Measurements from ENCODE around the gene RELT.
A peak's percentile ranks its signal among the peaks of the same experiment; 100 is the strongest.

RELT gene

DNA sequence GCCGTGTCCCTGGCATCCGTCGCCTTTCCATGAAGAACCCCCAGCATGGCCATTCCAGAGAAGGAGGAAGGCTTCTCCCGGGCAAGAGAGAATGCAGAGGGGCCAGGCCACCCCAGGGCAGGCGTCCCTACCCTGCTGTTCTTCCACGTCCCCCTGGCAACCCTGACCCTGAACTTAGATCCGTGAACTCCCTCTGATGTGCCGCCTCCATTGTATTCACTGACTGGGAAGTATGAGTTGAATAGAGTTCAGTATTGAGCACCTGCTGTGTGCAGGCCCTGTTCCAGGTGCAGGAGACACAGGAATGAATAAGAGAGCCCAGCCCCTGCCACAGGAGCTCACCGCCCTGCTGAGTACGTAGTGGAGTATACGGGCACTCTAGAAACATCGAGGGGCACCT lies 29.1 kb upstream of the RELT start:
- DNase-seq (ENCODE audit: low read depth in 2 of 2): no peak

DNA sequence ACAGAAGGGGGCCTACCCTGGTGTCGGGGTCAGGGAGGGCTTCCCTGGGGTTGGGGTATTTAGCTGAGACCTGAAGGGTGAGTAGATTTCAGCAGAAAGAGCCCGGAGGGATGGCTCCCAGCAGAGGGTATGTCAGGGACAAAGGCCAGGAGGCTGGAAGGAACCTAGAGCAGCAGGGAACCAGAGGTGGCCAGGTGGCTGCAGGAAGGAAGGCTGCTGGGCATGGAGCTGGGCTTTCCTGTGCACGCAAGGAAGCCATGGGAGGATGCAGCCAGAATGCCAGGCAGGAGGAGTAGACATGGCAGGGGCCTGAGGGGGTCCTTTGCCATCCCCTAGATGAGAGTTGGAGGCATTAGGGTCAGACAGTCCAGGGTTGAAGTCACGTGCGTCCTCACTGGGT lies 27.4 kb upstream of the RELT start:
- no peak for DNase-seq (ENCODE audit: low read depth in 2 of 2)

DNA sequence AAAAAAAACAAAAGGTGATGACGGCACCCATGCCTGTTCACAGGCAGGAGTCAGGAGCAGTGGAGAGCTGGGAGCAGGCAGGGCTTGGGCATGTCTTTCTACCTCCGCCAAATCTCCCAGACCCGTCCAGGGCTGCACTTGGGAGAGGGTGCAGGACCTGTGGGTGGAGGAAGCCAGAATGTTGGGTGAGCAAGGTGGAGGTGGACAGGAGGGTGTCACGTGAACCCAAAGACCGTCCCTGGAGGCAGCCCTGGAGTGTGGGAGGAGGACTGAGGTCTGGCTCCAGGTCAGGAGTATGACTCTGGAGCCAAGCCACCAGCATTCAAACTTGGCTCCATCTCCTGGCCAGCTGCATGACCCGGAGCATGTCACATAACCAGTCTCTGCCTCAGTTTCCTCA lies 26.6 kb upstream of the RELT start:
- DNase-seq (ENCODE audit: low read depth in 2 of 2): no peak

DNA sequence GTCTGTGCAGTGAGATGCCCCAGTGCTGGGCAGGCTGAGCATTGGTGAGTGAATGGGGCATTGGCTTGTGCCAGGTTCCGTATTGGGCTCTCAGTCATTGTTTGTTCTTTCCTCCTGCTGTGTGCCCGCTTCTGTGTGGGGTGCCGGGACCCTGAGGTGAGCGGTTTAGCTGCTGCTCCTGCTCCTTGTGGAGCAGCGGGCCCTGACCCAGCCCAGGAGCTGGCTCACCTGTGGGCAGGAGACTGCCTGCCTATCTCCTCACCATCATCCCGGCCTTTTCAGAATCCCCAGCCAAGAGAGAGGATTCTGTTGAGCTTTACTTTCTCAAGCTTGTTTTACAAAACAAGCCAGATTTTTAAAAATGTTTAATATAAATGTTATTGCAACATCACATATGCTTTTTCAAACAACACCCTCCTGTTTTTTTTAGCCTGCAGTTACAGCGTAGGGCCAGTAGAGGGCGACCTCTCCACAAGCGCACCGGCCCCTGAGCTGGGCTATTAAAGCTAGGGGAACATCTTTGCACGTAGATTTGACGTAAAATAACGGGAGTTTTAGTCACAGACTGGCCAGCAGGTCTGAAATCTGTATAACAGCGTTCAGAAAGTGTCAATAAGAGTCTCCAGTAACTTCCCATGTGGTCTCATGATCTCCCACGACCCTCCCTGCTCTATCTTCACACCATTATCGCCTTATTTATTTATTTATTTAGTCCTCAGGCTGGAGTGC lies 25.1 kb upstream of the RELT start:
- DNase-seq (ENCODE audit: low read depth in 2 of 2): peak; percentile 17 to 31

DNA sequence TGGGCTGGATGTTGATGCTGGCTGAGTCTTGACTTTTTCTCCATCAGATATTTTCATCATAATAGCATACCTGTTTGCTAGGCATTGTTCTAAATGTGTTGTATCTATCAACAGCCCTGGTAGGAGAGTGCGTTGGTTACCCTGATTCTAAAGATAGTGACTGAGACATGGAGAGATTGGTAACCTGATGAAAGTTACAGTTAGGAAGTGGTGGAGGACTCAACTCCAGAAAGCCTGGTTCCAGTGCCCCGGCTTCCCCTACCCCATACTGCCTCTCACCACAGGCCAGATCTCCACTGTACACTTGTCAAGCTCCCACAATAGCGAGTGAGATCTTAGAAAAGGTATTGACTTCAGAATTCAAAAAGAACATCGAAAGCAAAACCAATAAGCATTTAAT lies 22.8 kb upstream of the RELT start:
- no peak for DNase-seq (ENCODE audit: low read depth in 2 of 2)

DNA sequence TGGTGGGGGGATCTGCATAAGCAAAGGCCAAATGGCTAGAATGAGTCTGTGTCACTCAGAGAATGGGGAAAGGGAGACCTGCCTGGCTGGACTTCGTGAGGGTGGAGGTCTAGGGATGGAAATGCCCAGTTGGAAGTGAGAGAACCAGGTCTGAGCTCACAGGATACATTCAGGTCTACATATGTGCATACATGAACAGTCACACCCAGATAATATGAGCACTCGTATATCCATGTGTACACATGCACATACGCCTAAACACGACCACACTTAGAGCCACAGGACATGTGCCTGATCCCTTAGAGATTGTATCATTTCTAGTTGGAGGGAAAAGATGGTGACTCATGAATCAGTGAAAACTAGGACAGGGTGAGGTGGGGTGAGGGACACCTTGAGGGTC lies 21.1 kb upstream of the RELT start:
- DNase-seq (ENCODE audit: low read depth in 2 of 2): no peak

DNA sequence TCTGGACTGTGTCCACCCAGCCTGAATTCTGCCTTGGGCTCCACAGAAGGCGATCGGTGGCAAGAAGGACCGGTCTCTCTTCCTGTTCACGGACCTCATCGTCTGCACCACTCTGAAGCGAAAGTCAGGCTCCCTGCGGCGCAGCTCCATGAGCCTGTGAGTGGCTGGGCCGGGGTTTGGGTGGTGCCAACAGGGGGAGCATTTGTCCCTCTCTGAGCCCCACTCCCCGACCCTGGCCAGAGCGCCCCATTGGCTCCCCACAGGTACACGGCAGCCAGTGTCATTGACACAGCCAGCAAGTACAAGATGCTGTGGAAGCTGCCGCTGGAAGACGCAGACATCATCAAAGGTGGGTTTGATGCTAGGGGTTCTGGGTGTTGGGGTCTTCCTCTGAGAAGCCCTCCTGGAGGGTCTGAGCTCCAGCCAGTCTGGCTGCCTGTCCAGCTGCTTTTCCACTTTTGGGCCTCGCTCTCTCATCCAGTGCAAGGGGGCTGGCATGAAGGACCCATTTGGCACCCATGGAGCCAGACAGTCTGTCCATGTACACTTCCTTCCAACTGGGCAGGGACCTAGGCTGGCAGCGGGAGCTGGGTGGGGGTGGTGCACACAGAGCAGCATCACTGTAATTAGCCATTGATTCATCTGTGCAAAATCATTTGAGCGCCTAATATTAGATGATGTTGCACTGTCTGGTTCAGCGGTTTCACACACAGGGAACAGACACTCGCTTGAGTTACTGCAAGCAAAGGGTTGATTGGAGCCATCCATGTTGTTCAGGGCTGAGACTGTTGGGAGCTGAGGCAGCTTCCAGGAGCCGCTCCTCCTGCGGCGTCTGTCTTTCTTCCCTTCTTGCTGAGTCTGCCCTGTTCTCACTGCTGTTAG lies 19.0 kb upstream of the RELT start:
- DNase-seq (ENCODE audit: low read depth in 2 of 2): no peak

DNA sequence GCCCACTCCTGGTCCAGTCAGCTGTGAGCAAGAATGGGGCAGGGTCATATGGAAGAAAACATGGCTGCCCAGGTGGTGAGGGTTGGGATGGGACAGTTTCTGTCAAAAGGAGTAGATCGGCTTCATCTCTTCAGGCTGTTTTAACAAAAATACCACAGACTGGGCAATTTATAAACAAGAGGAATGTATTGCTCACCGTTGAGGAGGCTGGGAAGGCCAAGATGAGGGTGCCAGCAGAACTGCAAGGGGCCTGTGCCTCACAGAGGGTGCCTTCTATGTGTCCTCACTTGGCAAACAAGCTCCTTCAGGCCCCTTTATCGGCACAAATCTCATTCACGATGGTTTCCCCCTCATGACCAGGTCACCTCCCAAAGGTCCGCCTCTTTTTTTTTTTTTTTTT lies 18.1 kb upstream of the RELT start:
- DNase-seq (ENCODE audit: low read depth in 2 of 2): no peak

DNA sequence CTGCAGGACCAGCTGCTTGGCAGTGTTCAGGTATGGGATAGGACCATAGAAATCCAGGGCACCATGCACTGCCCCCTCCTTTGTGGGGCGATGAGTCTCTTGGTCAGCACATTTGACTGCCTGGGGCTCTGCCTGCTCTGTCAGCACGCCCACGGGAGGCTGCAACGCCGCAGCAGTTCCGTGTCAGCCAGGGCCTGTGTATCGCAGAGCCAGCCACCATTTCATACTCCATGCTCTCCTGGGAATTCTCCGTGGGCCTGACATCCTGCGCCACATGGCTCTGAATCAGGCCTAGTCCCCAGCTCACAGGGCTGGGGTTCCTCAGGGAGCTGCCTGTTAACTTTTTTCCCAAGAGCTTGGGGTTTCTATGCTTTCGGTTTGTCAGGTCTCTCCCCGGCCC lies 16.9 kb upstream of the RELT start:
- no peak for DNase-seq (ENCODE audit: low read depth in 2 of 2)

DNA sequence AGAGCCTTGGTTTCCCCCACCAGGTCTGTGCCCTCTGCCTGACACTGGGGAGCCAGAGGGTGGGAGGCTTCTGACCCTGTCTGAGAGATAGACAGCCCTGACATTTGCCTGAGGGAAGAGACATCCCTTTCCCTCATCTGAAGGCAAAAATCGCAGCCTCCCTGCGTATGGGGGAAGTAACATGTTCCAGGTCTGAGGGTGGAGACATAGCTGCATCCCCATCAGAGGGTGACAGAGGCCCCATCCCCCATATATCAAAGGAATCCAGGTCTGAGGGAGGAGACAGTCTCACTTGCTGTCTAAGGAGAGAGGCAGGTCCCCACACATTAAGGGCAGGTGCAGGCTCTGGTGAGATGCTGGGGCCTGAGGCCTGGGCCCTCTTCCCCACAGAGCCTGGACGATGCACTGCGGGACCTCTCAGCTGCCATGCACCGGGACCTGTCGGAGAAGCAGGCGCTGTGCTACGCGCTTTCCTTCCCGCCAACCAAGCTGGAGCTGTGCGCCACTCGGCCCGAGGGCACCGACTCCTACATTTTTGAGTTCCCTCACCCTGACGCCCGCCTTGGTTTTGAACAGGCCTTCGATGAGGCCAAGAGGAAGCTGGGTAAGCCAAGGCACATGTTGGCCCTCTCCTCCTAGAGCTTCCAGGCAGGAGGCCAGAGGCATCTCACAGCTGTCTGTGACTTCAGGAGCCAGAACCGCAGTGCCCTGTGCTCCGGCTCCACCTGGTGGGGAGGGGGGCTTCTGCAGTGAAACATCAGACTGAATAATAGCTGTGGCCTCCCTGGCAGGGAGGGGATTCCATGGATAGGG lies 16.1 kb upstream of the RELT start:
- no peak for DNase-seq (ENCODE audit: low read depth in 2 of 2)

DNA sequence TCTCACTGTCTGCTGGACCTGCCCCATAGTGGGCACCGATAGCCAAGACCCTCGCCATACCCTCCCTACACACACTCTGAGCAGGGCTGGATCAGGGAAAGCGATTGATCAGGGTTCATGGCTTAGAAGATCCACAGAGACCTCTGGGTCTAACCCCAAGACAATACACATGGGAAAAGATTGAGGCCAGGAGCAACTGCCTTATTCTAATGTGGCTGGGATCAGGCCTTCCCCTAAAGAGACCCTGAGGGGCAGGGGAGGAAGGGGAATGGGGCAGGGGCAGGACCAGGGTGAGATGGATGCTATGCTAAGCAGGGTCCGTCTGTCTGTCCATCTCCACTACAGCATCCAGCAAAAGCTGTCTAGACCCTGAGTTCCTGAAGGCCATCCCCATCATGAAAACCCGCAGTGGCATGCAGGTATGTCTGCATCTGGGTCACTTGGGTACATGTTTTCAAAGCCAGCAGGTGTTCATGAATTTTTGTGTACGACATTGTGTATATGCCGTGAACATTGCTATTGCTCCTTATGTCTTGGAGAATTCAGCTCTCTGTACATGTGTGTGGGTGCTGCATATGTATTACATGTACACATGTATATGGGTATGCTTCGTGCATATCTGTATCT lies 15.3 kb upstream of the RELT start:
- DNase-seq (ENCODE audit: low read depth in 2 of 2): no peak

DNA sequence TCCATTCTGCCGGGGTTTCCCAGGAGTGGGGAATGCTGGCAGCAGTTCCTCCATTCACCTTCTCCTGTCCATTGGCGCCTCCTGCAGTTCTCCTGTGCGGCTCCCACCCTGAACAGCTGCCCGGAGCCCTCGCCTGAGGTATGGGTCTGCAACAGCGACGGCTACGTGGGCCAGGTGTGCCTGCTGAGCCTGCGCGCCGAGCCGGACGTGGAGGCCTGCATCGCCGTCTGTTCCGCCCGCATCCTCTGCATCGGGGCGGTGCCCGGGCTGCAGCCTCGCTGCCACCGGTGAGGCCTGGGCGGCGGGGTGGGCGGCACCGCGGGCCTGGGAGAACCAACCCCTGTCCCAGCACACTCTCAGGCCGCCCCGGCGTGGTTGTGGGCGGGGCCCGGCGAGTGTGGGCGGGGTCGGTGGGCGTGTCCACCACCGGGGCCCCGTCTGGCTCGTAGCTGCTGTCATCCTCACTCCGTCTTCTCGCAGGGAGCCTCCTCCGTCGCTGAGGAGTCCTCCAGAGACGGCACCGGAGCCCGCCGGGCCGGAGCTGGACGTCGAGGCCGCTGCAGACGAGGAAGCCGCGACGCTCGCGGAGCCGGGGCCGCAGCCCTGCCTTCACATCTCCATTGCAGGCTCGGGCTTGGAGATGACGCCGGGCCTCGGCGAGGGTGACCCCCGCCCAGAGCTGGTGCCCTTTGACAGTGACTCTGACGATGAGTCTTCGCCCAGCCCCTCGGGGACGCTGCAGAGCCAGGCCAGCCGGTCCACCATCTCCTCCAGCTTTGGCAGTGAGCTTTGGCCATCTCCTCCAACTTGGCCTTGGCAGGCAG lies 14.0 kb upstream of the RELT start:
- DNase-seq (ENCODE audit: low read depth in 2 of 2): no peak

DNA sequence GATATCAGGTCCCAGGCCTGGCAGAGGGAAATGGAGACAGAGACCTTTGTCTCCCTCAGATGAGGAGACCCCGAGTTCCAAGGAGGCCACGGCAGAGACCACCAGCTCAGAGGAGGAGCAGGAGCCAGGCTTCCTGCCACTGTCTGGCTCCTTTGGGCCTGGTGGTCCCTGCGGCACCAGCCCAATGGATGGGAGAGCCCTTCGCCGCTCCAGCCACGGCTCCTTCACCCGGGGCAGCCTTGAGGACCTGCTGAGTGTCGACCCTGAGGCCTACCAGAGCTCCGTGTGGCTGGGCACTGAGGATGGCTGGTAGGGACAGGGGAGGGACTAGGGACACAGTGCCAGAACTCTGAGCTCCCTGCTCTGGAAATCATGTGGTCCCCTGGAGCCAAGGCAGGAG lies 13.1 kb upstream of the RELT start:
- no peak for DNase-seq (ENCODE audit: low read depth in 2 of 2)

DNA sequence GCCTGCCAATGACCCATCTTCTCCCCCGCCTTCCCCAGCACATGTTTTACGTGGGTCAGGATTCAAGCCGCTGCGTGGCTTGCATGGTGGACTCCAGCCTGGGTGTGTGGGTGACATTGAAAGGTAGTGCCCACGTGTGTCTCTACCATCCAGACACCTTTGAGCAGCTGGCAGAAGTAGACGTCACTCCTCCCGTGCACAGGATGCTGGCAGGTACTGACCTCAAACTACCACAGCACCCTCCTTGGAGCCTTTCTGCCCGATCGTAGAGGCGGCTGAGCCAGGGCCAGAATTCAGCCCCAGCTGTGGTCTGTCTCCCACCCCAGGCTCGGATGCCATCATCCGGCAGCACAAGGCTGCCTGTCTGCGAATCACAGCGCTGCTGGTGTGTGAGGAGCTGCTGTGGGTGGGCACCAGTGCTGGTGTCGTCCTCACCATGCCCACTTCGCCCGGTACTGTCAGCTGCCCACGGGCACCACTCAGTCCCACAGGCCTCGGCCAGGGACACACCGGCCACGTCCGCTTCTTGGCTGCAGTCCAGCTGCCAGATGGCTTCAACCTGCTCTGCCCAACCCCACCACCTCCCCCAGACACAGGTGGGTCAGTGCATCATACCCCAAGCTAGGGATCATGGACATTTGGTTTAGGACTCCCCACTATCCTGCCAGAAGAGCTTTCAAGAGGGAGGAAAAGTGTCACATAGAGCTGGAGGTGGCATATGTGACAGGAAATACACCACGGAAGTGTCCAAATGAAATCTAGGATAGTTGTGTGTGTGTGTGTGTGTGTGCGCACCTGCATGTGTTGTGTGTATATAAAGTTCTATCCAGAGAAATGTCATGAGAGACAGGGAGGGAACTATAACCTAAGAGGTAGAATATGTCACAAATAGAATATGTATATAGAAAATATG lies 10.6 kb upstream of the RELT start:
- no peak for DNase-seq (ENCODE audit: low read depth in 2 of 2)

DNA sequence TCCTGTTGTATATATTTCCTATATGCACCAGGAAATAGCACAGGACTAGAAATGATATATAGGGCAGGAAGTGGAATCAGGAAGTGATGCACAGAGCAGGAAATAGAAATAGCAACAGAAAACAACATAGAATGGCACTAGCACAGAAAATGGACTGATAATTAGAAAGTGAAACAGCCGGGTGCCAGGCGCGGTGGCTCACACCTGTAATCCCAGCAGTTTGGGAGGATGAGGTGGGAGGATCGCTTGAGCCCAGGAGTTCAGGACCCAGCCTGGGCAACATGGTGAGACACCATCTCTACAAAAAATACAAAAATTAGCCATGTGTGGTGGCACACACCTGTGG lies 10.0 kb upstream of the RELT start:
- no peak for DNase-seq (ENCODE audit: low read depth in 2 of 2)

DNA sequence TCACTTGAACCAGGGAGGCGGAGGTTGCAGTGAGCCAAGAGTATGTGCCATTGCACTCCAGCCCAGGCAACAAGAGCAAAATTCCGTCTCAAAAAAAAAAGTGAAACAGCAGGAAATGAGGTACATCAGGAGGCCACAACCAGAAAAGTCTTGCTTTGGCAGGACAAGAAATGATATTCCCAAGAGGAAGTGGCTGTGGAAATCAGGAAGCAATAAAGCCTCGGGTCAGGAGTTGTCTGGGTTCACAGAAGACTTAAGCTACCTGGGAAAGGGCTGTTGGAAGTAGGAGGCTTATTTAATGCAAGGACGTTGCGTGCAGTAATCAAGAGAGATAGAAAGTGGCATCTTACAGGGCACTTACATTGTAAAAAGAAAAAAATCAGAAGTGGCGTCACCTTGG lies 9.2 kb upstream of the RELT start:
- DNase-seq (ENCODE audit: low read depth in 2 of 2): no peak

DNA sequence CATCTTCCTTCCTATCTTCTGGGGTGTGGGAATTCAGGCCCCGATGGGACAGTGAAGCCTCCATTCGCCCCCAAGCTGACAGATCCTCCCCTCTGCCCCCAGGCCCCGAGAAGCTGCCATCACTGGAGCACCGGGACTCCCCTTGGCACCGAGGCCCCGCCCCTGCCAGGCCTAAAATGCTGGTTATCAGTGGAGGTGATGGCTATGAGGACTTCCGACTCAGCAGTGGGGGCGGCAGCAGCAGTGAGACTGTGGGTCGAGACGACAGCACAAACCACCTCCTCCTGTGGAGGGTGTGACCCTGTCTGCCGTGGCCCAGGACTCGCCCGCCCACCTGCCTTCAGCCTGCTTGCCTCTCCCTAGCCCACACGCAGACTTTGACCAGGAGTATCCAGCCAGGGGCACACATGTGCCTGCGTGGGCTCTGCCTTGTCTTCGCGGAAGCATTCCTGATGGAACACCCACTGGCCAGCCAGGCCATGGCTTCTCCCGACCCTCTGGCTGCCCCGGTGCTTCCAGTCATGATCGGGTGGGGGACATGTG lies 8.6 kb upstream of the RELT start:
- DNase-seq (ENCODE audit: low read depth in 2 of 2): no peak

DNA sequence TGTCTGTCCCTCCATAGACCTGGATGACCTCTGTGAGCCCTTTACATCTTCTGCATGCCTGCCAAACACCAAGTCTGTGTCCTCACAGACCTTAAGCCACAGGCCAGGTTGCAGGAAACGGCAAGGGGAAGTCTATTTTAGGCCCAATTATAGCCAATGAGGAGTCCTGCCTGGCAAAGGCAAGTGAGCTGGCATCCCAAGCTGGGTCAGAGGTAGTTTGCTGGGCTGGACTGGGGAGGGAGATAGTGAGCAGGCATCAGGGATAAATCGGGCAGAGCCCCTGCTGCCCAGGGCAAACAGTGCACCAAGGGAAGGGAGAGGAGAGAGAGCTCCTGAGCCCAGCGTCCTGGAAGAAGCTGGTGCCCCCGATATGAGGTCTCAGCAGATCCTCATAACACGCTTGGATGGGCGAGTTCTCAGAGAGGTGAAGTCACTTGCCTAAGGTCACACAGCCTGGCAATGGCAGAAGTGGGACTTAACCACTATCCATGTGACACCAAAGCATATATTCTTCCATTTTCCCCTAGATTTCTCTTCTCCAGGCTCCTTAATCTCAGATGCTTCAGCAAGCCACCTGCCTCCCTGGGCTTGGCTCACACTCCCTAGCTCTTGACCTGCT lies 3.7 kb upstream of the RELT start:
- DNase-seq (ENCODE audit: low read depth in 2 of 2): no peak

DNA sequence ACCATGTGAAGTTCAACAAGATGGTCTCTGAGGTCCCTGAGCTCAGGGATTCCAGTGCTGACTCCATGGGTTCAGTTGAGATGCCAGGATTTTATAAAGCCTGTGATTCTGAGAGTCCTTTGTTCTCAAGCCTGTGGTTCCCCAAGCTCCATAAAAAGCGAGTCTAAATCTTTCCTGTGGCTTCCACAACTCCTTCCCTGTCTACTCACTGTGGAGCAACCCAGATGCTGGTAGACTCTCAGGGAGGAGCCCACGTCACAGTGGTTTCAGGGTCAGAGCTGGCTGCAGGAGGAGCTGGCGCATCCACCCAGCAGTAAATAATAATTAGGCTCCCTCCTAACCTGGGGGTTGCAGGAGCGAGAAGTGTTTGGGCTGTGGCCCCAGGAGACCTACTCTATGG lies 2.0 kb upstream of the RELT start:
- no peak for DNase-seq (ENCODE audit: low read depth in 2 of 2)

DNA sequence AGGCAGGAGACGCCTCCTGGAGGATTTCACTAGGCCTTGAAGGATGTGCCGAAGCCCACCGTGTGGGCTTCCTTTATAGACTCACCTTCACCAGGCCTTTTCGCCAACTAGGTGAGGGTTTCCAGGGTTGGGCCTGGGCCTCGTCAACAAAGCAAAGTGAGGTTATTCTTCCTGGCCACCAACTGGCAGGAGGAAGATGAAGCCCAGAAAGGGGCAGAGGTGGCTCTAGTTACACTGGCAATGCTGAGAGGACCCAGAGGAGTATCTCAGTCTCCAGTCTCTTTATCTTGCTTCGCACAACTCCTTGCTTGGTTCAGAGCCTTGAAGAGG lies 404 bp upstream of the RELT start:
- no peak for DNase-seq (ENCODE audit: low read depth in 2 of 2)

Measured in stimulated activated CD8-positive, alpha-beta memory T cell treated with anti-CD3 and anti-CD28 coated beads, Interleukin-7, amount 100 ng/mL, for 4 hours (primary cell).